ENCODE measurements around the gene GRIFIN.

The GRIFIN gene

DNA sequence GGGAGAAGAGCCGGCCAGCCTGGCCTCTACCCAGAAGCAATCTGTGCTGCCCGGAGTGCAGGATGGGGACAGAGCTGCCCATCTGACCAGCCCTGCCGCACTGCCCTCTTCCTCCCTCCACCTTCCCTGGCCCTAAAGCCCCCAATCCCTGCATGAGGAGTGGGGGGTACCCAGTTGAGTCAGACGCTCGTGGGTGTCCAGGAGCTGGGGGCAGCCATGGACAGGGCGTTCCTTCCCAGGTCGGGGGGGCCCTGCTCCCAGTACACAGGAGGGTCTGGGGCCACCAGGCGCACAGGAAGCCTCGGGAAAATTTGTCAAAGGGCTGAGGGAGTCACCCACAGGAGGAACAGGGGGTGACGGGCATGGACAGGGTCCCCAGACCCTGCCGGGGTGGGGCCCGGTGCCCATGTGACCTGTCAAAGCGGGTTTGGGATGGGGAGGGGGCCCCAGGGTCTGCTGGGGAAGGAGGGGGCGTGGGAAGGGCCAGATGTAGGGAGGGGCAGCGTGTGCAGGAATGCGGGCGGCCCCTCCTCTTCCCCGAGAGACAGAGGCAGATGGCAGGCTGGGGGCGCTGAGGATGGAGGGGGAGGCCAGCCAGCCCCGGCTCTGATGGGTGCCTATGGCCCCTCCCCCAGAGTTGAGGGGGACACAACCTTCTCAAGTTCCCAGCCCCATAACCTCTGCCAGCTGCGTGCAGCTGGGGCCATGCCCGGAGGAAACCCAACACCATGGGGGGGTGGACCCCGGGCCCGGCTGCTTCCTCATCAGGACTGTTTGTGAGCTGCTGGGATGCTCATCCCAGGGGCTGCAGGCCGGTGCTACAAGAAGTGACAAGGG lies 21.5 kb upstream of the GRIFIN start:
- no peak for DNase-seq

DNA sequence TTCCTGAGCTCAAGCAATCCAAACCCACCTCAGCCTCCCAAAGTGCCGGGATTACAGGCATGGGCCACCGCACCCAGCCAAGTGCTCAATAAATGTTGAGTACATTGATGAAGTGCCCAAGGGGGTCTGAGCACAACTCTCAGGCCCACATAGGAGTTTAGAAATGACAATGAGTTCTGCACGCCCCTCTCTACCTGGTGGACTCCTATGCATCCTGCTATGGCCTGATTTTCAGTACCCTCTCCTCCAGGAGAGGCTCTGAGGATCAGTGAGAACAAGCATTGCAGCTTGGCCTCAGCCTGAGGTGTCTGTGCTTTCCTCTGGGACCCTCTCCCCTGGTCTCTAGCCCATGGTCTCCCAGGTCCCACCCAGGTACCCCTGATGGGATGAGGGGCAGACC lies 20.9 kb upstream of the GRIFIN start:
- no peak for DNase-seq

DNA sequence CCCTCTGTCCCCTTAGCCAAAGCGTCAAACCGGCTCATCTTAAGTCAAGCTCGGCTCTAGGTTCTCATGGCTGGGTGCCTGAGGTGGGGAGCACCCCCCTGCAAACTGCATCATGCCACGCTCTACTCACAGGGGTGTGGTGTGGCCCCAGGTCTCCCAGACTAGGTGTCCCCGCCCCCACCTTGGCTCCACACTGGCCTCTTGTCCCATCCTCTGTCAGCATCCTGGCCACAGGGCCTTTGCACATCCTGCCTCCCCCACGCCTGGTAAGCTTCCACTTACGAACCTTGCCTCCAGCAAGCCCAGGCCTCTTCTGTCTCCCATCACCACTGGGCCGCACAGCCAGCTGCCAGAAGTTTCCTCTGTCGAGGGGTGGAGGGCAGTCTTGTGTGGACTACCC lies 20.2 kb upstream of the GRIFIN start:
- no peak for DNase-seq

GRCh38 chr7:2495418-2496299 lies 19.5 kb upstream of the GRIFIN start:
- no peak for DNase-seq

DNA sequence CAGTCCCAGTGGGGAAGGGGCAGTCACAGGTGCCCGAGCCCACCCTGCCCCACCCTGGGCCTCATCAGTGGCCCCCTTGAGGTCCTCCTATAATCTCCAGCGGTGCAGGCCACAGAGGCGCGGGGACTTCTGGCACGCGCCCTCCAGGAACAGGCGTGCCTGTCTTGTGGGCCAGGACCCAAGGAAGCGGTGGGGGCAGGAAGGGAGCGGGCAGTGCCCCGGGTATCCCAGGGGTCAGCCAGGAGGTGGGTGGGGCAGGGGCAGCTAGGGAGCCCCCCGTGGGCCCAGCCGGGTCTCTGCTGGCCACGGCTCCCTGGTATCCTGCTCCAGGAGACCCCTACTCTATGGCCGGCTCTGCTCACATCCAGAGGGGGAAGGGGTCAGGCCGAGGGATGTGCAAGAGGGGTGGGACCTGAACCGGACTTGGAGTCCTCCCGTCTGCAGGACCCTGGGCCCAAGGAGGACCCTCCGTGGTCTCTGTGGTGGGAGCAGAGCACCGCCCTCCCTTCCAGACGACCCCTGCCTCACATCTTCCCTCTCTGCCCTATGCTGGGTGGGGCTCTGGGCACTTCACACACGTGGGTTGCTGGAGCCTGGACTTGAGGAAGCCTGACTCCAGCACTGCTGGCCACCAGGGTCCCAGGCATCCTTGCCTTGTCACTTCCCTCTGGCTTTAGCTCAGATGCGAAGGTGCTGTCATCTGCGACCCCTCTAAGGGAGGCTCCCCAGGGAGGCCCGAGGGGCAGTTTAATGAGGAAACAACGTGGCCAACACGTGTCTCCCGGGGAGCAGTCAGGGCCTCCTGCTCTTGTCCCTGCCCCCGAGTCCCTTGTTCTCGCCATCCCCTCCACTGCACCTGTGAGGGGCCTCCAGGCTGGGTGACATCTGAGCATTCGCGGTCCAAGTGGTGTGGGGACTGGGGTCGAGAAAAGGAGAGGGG lies 18.3 kb upstream of the GRIFIN start:
- no peak for DNase-seq

DNA sequence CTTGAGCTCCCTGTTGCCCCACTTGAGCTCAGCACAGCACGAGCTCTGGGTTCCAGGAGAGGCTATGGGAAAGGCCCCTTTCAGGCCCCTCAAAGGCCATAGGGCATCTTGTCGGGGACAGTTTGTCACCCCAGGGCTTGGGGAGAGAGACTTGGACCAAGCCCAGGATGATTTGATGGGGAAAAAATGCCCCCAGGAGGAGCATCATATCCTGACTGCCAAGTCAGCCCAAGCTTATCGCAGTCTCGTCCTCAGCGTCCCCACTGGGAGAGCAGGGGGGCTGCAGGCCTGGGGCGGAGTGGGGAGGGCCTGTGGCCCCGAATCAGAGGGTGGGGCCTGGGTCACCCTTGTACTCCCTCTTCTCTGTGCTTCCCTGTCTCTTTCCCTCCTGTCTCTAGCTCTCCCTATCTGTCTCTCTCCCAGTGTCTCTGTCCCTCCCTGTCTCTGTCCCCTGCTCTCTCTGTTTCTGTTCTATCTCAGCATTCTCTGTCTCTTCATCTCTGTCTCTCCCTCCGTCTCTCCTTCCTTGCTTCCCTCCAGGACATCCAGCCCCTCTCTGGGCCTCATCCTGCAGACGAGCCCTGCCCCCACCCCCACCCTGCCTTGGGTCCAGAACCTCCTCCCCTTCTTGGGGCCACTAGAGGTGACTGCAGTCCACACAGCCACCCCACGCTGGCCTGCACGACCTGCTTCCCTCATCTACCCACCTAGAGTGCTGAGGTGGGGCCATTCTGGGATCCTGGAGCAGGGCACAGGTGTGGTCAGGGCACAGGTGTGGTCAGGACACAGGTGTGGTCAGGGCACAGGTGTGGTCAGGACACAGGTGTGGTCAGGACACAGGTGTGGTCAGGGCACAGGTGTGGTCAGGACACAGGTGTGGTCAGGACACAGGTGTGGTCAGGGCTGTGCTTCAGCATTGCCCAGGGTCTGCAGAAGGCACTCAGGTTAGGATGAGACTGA lies 17.3 kb upstream of the GRIFIN start:
- no peak for DNase-seq

DNA sequence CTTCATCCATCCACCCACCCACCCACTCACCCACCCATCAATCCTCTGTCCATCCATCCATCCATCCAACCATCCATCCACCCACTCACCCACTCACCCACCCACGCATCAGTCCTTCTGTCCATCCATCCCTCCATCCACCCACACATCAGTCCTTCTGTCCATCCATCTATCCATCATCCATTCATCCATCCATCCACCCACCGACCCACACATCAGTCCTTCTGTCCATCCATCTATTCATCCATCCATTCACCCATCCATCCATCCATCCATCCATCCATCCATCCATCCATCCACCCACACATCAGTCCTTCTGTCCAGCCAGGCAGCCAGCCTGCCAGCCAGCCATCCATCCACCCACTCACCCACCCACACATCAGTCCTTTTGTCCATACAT lies 15.8 kb upstream of the GRIFIN start:
- DNase-seq: no peak

DNA sequence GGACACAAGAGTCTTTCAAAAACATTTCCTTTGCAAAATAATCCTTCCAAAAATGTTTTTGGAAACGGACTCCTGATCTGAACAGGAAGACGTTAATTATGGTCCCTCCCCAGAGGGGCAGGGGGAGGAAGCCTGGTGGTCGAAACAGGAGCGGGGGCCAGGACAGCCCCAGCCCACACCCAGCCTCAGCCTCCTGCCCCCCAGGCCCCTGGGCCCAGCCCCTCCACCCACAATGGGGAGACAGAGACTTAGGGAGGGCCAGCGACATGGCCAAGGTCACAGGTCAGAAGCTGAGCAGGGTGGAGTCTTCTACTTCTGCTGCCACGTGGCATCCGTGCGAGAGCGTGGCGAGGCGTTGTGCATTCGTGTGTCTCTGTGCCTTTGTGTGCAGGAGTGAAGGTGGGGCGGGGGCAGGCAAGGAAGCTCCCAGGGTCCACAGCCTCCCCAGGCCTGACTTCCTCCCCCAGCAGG lies 14.0 kb upstream of the GRIFIN start:
- no peak for DNase-seq

GRCh38 chr7:2488681-2489080 lies 12.5 kb upstream of the GRIFIN start:
- no peak for DNase-seq

DNA sequence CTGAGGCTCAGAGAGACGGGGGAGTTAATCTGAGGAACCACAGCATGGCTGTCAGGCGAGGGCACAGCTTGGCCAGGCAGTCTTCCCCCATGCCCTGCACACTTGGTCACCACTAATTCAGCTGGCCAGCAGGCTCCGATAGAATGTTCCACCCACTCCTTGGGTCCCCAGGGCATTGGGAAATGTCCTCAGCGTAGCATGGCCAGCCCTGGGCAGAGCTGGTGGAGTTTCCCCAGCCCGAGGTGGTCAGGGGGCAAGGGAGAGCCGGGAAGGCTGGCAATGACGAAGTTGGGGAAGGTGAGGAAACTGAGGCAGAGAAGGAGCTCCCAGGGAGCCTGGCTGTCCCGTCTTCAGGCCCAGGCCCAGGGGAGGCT lies 12.1 kb upstream of the GRIFIN start:
- DNase-seq: no peak

- no peak for DNase-seq
Measured at GRCh38 chr7:2487586-2488271, 11.5 kb upstream of the GRIFIN start.

GRCh38 chr7:2484868-2485267 lies 8.7 kb upstream of the GRIFIN start:
- no peak for DNase-seq

- DNase-seq: no peak
Measured at GRCh38 chr7:2483494-2483893, 7.3 kb upstream of the GRIFIN start.

DNA sequence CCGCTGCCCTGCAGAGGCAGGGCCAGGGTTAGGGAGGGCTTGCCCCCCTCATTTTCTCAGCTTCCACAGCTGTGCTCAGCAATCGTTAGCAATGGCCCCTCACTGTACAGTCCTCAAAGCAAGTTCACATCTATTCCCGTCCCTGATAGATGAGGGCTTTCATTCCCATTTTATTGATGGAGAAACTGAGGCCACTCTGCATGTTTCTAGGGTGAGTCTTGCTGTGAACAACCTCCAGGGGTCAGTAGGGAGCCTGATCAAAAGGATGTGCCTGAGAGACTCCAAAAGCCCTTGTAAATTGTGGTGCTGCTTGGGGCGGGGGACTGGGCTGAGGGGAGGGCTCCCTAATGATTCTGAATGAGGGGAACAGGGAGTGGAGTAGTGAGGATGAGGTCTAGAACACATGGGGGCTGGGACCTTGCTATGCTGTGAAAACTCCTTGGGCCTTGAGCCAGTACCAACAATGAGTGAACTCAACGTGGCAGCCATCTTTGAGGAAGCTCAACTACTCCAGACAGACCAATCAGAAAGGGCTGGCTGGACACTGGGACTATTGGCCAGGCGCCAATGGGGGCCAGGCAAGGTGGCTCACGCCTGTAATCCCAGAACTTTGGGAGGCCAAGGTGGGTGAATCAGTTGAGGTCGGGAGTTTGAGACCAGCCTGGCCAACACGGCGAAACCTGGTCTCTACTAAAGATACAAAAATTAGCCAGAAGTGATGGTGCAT lies 6.7 kb upstream of the GRIFIN start:
- DNase-seq: no peak

DNA sequence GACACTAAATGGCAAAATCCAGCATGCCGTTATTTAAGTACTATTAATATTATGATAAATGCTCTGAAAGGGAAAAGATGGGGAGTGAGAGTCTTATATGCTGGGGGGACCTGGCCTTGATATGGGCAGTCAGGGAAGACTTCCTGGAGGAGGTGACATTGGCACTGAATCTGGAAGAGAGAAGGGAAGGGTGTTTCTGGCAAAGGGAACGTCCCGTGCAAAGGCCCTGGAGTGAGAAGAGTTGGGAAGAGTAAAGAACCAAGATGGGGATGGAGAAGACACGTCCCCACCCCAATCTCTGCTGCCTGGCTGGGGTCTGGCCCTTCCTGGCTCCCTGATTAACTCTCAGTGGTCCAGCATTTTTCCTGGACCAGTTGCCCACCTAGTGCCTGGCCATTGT lies 5.0 kb upstream of the GRIFIN start:
- DNase-seq: no peak

- DNase-seq: no peak
Measured at GRCh38 chr7:2480070-2480408, 3.8 kb upstream of the GRIFIN start.

DNA sequence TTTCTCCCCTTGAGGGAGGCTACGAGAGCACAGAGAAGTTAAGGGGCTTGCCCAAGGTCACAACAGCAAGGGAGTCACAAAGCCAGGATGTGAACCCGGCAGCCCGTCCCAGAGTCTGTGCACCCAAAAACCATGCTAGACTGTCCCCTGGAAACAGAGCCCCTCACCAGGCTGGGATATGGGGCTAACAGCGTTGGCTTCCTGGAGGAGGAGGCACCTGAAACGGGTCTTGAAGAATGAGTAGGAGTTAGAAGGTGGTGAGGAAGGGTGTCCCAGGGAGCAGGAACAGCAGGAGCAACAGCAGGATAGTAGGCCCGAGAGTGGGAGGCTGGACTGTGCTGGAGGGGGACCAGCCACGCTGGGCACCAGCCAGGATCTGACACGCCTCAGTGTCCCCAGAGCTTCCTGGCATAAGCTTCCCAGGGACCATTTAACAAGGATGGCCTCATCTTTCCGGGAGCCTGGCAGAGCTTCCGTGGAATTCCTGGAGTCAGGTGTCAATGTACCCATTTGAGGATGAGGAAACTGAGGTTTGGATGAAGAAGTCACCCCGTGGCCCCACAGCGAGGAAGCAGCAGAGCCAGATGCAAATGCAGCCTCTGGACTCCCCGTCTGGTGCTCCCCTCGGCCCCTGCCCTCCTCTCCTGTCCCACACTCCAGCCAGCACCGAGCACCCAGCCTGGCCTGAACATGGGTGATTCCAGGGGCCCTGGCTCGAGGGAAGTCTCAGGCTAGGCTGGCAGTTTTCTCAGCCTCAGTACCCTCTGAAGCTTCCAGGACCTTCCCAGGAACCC lies 3.3 kb upstream of the GRIFIN start:
- no peak for DNase-seq

GRCh38 chr7:2478800-2479199 lies 2.6 kb upstream of the GRIFIN start:
- peak; percentile 13 for DNase-seq

DNA sequence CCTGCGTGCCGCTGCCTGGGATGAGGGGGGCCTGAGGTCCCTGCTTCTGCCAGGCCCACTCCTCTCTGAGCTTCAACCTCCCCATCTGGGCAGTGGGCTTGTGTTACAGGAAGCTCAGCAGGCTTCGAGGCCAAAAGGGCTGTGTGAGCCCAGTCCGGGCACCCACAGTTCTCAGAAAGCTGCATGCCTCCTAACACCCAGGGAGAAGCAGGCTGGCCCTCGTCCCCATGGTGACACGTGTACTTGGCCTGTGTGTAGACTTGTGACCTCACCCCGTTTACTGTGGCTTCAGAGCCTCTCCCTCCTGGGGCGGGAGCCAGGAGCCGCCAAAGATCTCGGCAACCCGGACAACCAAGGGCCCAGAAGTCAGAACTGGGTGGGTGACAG lies 2.2 kb upstream of the GRIFIN start:
- DNase-seq: peak; percentile 18
